HepG2 (cell line): ENCODE data around the gene SKP1. TPM values are rescaled to one million over a fixed set of nuclear protein-coding genes. Genes with fewer than 3 reads are reported as not detected.

ENCODE experiments used
- EP300 ChIP-seq, 3 experiments: sonication (generic) in 1 of 3; formaldehyde crosslinking in 1 of 3; IDR thresholded peaks; 2 replicates each; pipeline versions ENCODE4 v1.5.1 to v1.6.1; 2011 to 2020; ENCODE audit warnings: low read depth in 2 of 3, low read length in 2 of 3, borderline replicate concordance in 1 of 3, improper control_type of control experiment in 1 of 3, mild to moderate bottlenecking in 1 of 3, missing genetic modification reagents in 1 of 3, moderate library complexity in 1 of 3
- HOXA5 ChIP-seq: sonication (generic); formaldehyde crosslinking; IDR thresholded peaks from 2 replicates; pipeline ENCODE4 v1.4.0; 2020; ENCODE audit warnings: missing genetic modification reagents
- JUN ChIP-seq: sonication (generic); formaldehyde crosslinking; IDR thresholded peaks from 2 replicates; pipeline ENCODE4 v1.4.0; 2020; ENCODE audit warnings: mild to moderate bottlenecking, missing genetic modification reagents
- MLLT10 ChIP-seq: sonication (generic); formaldehyde crosslinking; IDR thresholded peaks from 2 replicates; pipeline ENCODE4 v1.4.0; 2020; ENCODE audit warnings: missing genetic modification reagents
- MNT ChIP-seq: fragments of 450-650 bp; IDR thresholded peaks from 2 replicates; pipeline ENCODE4 v1.6.1; 2016
- NFATC3 ChIP-seq: sonication (generic); formaldehyde crosslinking; IDR thresholded peaks from 2 replicates; pipeline ENCODE4 v1.5.1; 2020; ENCODE audit warnings: mild to moderate bottlenecking, missing genetic modification reagents
- NFRKB ChIP-seq: fragments of 450-650 bp; IDR thresholded peaks from 2 replicates; pipeline ENCODE4 v1.6.1; 2017
- PHF21A ChIP-seq: sonication (generic); formaldehyde crosslinking; IDR thresholded peaks from 2 replicates; pipeline ENCODE4 v1.5.0; 2020; ENCODE audit warnings: mild to moderate bottlenecking, missing genetic modification reagents
- SALL1 ChIP-seq: sonication (generic); formaldehyde crosslinking; IDR thresholded peaks from 2 replicates; pipeline ENCODE4 v1.8.0; 2022; ENCODE audit warnings: mild to moderate bottlenecking, missing genetic modification reagents
- ZBED4 ChIP-seq: sonication (generic); formaldehyde crosslinking; IDR thresholded peaks from 2 replicates; pipeline ENCODE4 v1.4.0; 2020; ENCODE audit warnings: missing genetic modification reagents, borderline replicate concordance
- ZFP1 ChIP-seq: IDR thresholded peaks from 2 replicates; pipeline ENCODE4 v1.6.1; 2016
- ZFY ChIP-seq: sonication (generic); formaldehyde crosslinking; IDR thresholded peaks from 2 replicates; pipeline ENCODE4 v1.4.0; 2020; ENCODE audit warnings: missing genetic modification reagents
- ZKSCAN8 ChIP-seq: IDR thresholded peaks from 2 replicates; pipeline ENCODE4 v1.6.1; 2016; ENCODE audit warnings: borderline replicate concordance, missing genetic modification reagents, missing compliant biosample characterization
- ZNF101 ChIP-seq: sonication (generic); formaldehyde crosslinking; IDR thresholded peaks from 2 replicates; pipeline ENCODE4 v1.4.0; 2020; ENCODE audit warnings: mild to moderate bottlenecking, low read depth, missing genetic modification reagents, borderline replicate concordance
- ZNF24 ChIP-seq: fragments of 450-650 bp; IDR thresholded peaks from 2 replicates; pipeline ENCODE4 v1.6.1; 2017; ENCODE audit warnings: antibody characterized with exemption, mild to moderate bottlenecking
- ZNF30 ChIP-seq: sonication (generic); formaldehyde crosslinking; IDR thresholded peaks from 2 replicates; pipeline ENCODE4 v1.5.0; 2020; ENCODE audit warnings: mild to moderate bottlenecking, missing genetic modification reagents
- ZNF331 ChIP-seq: sonication (generic); formaldehyde crosslinking; IDR thresholded peaks from 2 replicates; pipeline ENCODE4 v1.4.0; 2020; ENCODE audit warnings: missing genetic modification reagents
- ZNF614 ChIP-seq: IDR thresholded peaks from 2 replicates; pipeline ENCODE4 v1.6.1; 2018; ENCODE audit warnings: missing biosample characterization, missing genetic modification reagents, inconsistent platforms, borderline replicate concordance
- ZNF674 ChIP-seq: sonication (generic); formaldehyde crosslinking; IDR thresholded peaks from 2 replicates; pipeline ENCODE4 v1.5.0; 2020; ENCODE audit warnings: low read depth, mild to moderate bottlenecking, missing genetic modification reagents
- ZNF878 ChIP-seq: sonication (generic); formaldehyde crosslinking; IDR thresholded peaks from 2 replicates; pipeline ENCODE4 v1.8.1; 2023; ENCODE audit warnings: mild to moderate bottlenecking, missing genetic modification reagents, moderate library complexity
- ZSCAN21 ChIP-seq: sonication (generic); formaldehyde crosslinking; IDR thresholded peaks from 2 replicates; pipeline ENCODE4 v1.8.0; 2022; ENCODE audit warnings: mild to moderate bottlenecking, missing genetic modification reagents, moderate library complexity, borderline replicate concordance
- polyA plus RNA-seq, 8 experiments: library from polyadenylated mRNA; depleted of rRNA in 3 of 8; stranded (reverse) in 7 of 8; unstranded in 1 of 8; fragments of >200 nt; fragmentation: Illumina TruSeq in 4 of 8; extraction: Trizol in 4 of 8; gene quantifications; 2 replicates each; pipeline versions ENCODE4 v1.2.1 to v1.2.3, GENCODE V29; 2011 to 2016; ENCODE audit warnings: low read depth in 4 of 8, missing spikeins in 1 of 8, mixed read lengths in 1 of 8; ENCODE audit not compliant: insufficient read depth in 1 of 8
- total RNA-seq, 5 experiments: library from RNA; depleted of rRNA; stranded (reverse); fragments of >200 nt; fragmentation: Illumina TruSeq; extraction: Trizol; gene quantifications; 2 replicates each; pipeline ENCODE4 v1.2.3, GENCODE V29; 2016; ENCODE audit warnings: low read depth in 1 of 5
- TF ChIP-seq, protein P1 (sequence below): IDR thresholded peaks from 2 replicates; pipeline ENCODE4 v1.6.1; 2016; ENCODE audit warnings: control low read depth
- TF ChIP-seq, protein P2 (sequence below): sonication (generic); formaldehyde crosslinking; IDR thresholded peaks from 2 replicates; pipeline ENCODE4 v1.8.0; 2022; ENCODE audit warnings: mild to moderate bottlenecking, missing genetic modification reagents

SKP1 gene
- total and polyA plus RNA-seq, 2 of the 13 experiments (the other 11 are each of a cell fraction or from before 2014, with no cell fraction given): 134 to 340 TPM

GRCh38 chr5:134140530-134141201 is 36.1 kb downstream of the SKP1 start (continued):
- TF ChIP-seq JUN (CRISPR knock-in tag): no peak
- no peak for TF ChIP-seq ZNF30 (CRISPR knock-in tag)
- TF ChIP-seq SALL1 (CRISPR knock-in tag): peak; percentile 51
- no peak for TF ChIP-seq NFATC3 (CRISPR knock-in tag)
- no peak for TF ChIP-seq ZFP1 (CRISPR knock-in tag)
- TF ChIP-seq HOXA5 (CRISPR knock-in tag): peak; percentile 73; the same call in 1 of the 2 replicates
- no peak for TF ChIP-seq ZNF24
- no peak for TF ChIP-seq NFRKB
- no peak for TF ChIP-seq ZNF101 (CRISPR knock-in tag)
- TF ChIP-seq EP300 (IDR thresholded peaks at IDR 0.05; ENCODE audit: low read depth in 2 of 2, low read length in 2 of 2): no peak
- no peak for TF ChIP-seq EP300 (CRISPR knock-in tag; IDR thresholded peaks at IDR 0.05; ENCODE audit: borderline replicate concordance)
- TF ChIP-seq MLLT10: no peak
- TF ChIP-seq, protein P1, sequence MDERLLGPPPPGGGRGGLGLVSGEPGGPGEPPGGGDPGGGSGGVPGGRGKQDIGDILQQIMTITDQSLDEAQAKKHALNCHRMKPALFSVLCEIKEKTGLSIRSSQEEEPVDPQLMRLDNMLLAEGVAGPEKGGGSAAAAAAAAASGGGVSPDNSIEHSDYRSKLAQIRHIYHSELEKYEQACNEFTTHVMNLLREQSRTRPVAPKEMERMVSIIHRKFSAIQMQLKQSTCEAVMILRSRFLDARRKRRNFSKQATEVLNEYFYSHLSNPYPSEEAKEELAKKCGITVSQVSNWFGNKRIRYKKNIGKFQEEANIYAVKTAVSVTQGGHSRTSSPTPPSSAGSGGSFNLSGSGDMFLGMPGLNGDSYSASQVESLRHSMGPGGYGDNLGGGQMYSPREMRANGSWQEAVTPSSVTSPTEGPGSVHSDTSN (CRISPR knock-in tag): no peak
- TF ChIP-seq ZSCAN21 (CRISPR knock-in tag): no peak
- TF ChIP-seq ZNF614: peak; percentile 49; the same call in 1 of the 2 replicates
- TF ChIP-seq ZNF331: peak; percentile 19; the same call in 1 of the 2 replicates
- TF ChIP-seq PHF21A (CRISPR knock-in tag): no peak
- TF ChIP-seq ZFY (CRISPR knock-in tag): peak; percentile 60
- TF ChIP-seq, protein P2, sequence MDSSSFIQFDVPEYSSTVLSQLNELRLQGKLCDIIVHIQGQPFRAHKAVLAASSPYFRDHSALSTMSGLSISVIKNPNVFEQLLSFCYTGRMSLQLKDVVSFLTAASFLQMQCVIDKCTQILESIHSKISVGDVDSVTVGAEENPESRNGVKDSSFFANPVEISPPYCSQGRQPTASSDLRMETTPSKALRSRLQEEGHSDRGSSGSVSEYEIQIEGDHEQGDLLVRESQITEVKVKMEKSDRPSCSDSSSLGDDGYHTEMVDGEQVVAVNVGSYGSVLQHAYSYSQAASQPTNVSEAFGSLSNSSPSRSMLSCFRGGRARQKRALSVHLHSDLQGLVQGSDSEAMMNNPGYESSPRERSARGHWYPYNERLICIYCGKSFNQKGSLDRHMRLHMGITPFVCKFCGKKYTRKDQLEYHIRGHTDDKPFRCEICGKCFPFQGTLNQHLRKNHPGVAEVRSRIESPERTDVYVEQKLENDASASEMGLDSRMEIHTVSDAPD (CRISPR knock-in tag): no peak
- peak; percentile 68 for TF ChIP-seq ZBED4 (CRISPR knock-in tag)
- TF ChIP-seq ZNF674 (CRISPR knock-in tag): no peak
- TF ChIP-seq ZNF878 (CRISPR knock-in tag): no peak
- TF ChIP-seq MNT: no peak
- no peak for TF ChIP-seq ZKSCAN8 (CRISPR knock-in tag)
